HG02885 (cell line): Measurements from ENCODE around the gene NLN.
"Not testable (repeated sequence)": the region's sequence is repeated elsewhere in the genome, so short reads cannot be mapped to it uniquely, and the experiment has no call there.

Experiments
- ATAC-seq: cut with Tn5 transposase; IDR thresholded peaks from one replicate; pipeline ENCODE4 v1.9.1; 2021; ENCODE audit warnings: mild to moderate bottlenecking; ENCODE audit not compliant: unreplicated experiment, poor library complexity

Gene NLN

GRCh38 chr5:65768723-65769346 is 46.8 kb downstream of the NLN start:
- ATAC-seq = no peak

GRCh38 chr5:65769539-65769938 is 47.5 kb downstream of the NLN start:
- ATAC-seq = no peak

GRCh38 chr5:65771266-65771665 is 49.3 kb downstream of the NLN start:
- no peak for ATAC-seq

- not testable (repeated sequence) for ATAC-seq
Observed at GRCh38 chr5:65772963-65773362, 51.0 kb downstream of the NLN start.

- no peak for ATAC-seq
Observed at GRCh38 chr5:65774346-65774745, 52.3 kb downstream of the NLN start.

- no peak for ATAC-seq
Observed at GRCh38 chr5:65775476-65775875, 53.5 kb downstream of the NLN start.

GRCh38 chr5:65776441-65777141 is 54.6 kb downstream of the NLN start:
- no peak for ATAC-seq

- ATAC-seq = no peak
Observed at GRCh38 chr5:65778126-65778525, 56.1 kb downstream of the NLN start.

- no peak for ATAC-seq
Observed at GRCh38 chr5:65779643-65780042, 57.6 kb downstream of the NLN start.

GRCh38 chr5:65788296-65788695 is 66.3 kb downstream of the NLN start:
- not testable (repeated sequence) for ATAC-seq

GRCh38 chr5:65790371-65791163 is 68.6 kb downstream of the NLN start:
- ATAC-seq = no peak

GRCh38 chr5:65791712-65792673 is 70.0 kb downstream of the NLN start:
- ATAC-seq = no peak

GRCh38 chr5:65796269-65796668 is 74.3 kb downstream of the NLN start:
- ATAC-seq = no peak

GRCh38 chr5:65796751-65797316 is 74.8 kb downstream of the NLN start:
- no peak for ATAC-seq

GRCh38 chr5:65797481-65797880 is 75.5 kb downstream of the NLN start:
- no peak for ATAC-seq

- no peak for ATAC-seq
Observed at GRCh38 chr5:65799857-65800256, 77.9 kb downstream of the NLN start.

- no peak for ATAC-seq
Observed at GRCh38 chr5:65800775-65801174, 78.8 kb downstream of the NLN start.

GRCh38 chr5:65801352-65801783 is 79.4 kb downstream of the NLN start:
- ATAC-seq = no peak

- ATAC-seq = no peak
Observed at GRCh38 chr5:65802080-65802479, 80.1 kb downstream of the NLN start.

GRCh38 chr5:65802820-65803219 is 80.8 kb downstream of the NLN start:
- no peak for ATAC-seq
